NCI-H510A (cell line): Measurements from ENCODE around the gene OSBPL1A.

Experiments used
- DNase-seq: peaks from one replicate; lab custom pipeline; 2025; lab: John Stamatoyannopoulos, UW

OSBPL1A gene

GRCh38 chr18:24341361-24341760 lies 56.3 kb downstream of the OSBPL1A start:
- DNase-seq = no peak

DNA sequence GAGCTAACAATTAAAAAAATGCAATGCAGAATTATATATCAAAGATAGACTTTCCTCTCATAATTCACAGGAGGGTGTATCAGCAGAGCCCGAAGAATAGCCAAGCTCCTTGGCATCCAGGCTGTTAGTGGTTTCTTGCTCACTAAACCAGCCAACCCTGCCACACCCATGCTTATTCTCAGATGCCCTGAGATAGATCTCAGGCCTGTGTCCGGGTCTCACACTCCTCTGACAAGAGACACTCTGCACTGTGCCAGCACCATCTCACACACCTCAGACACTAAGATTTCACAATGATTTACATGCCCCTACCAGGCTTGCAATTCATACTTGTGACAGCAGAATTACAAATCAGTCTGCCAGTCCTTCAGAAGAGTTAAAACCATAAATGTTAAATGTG lies 64.5 kb downstream of the OSBPL1A start:
- DNase-seq = no peak

GRCh38 chr18:24326211-24326610 lies 71.4 kb downstream of the OSBPL1A start:
- DNase-seq = no peak

GRCh38 chr18:24322584-24323136 lies 75.0 kb downstream of the OSBPL1A start:
- DNase-seq = no peak

DNA sequence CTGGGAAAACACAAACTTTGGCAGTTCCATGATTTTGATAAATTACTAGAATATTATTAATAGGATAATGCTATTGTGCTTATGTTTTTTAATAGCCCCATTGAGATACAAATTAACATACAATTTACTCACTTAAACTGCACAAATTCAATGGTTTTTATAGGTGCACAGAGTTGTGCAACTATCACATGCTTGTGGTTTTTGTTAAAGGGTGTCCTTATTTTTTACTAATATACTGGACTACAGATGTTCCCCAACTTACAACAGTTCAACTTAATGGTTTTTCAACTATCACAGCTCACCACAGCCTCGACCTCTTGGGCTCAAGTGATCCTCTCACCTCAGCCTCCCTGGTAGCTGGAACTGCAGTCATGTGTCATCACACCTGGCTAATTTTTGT lies 76.6 kb downstream of the OSBPL1A start:
- DNase-seq = no peak

DNA sequence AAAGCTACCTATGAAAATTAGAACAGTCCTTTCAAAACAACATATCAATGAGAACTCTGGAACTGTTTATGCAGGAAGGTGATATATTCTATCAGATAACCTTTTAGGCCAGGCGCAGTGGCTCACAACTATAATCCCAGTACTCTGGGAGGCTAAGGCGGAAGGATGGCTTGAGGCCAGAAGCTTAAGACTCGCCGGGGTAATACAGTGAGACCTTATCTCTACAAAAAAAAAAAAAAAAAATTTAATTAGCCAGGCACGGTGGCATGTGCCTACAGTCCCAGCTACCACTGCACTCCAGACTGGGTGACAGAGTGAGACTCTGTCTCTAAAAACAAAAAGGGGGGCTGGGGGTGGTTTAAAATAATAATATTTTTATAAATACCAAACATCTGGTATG lies 77.9 kb downstream of the OSBPL1A start:
- no peak for DNase-seq

DNA sequence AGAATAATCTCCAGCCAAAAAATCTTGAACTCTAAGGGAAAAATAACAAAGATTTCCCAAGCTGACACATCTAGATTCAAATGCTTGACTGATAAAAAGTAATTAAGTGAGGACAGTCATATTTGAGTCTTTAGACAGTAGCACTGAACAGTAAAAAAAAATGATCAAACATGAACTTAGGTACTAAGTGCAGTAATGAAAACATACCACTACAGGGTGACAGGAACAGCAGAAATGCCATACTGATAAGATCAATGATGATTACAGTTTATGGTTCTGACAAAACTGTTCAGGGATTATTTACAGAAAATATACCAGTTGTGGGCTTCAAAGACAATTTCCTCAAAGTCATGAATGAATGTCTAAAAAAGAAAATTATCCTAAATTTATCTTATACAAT lies 80.3 kb downstream of the OSBPL1A start:
- DNase-seq = no peak

DNA sequence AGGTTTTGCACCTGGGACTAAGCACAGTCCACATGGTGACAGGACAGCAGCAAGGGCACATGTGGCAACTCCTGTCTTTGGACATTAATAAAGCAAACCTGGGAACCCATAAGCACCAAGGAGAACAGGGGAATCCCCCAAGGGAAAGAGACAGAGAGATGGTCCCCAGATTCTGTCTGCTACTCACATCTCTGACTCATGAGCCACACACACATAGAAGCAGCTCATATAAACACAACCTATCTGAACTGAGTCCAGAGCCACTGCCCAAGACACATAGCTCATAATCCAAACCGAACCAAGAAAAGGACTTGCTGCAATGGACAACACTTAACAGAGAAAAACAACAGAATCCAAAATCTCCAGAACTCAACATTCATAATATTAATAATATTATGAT lies 82.5 kb downstream of the OSBPL1A start:
- DNase-seq = no peak

- no peak for DNase-seq
Measured at GRCh38 chr18:24306201-24306600, 91.4 kb downstream of the OSBPL1A start.

DNA sequence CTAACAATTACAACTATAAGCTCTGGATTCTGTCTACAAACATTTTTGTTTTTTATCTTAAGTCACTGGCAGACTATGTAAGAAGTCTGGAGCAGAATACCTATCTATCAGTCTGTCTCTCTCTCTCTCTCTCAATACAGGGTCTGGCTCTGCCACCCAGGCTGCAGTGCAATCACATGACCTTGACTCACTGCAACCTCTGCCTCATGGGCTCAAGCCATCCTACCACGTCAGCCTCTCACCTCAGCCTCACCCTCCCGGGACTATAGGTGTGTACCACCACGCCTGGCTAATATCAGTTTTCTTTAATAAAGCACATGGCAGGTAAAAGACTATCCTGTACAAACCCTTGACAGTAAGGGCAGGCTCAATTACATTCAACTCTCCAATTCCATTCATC lies 96.9 kb downstream of the OSBPL1A start:
- no peak for DNase-seq

DNA sequence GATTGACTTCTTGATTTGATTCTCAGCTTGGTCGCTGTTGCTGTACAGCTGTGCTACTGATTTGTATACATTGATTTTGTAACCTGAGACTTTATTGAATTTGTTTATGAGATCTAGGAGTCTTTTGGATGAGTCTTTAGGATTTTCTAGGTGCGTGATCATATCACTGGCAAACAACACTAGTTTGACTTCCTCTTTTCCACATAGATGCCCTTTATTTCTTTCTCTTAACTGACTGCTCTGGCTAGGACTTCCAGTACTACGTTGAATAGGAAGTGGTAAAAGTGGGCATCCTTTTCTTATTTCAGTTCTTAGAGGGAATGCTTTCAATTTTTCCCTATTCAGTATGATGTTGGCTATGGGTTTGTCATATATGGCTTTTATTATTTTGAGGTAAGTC lies 101.3 kb downstream of the OSBPL1A start:
- DNase-seq = no peak

- no peak for DNase-seq
Measured at GRCh38 chr18:24293254-24293653, 104.4 kb downstream of the OSBPL1A start.

DNA sequence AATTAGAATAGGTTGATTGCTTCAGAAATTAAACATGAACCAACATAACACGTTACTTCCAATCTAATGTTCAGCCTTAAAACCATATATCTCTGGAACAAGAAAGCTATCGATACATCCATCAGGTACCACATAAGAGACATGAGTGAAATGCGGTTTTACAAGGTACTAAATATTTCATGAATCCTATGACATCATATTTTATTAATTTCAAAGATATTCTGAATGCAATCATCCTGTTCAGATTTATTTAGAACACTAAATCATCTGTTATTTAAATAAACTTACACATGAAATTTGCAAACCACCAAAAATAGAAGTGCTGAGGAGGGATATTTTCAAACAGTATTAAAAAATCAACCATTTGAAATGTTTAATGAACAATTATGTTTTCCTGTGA lies 119.0 kb downstream of the OSBPL1A start:
- no peak for DNase-seq

- no peak for DNase-seq
Measured at GRCh38 chr18:24277516-24278195, 120.0 kb downstream of the OSBPL1A start.

DNA sequence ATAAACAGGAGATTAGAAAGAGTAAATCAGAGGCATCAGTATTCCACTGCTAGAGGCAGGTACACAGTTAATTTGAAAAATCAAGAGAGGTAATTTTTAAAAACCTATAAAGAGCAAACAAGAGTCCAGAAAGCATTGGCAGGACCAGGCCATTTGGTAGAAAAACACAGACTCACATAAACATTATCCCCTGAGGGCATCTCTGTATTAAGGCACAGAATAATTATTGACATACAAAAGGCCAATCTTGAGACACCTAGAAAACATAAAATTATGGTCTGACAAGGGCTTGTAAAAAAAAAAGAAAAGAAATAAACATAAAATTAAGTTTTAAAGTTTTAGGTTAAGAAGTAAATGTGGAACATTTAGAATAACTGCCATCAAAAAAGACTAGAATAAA lies 120.6 kb downstream of the OSBPL1A start:
- DNase-seq = no peak

GRCh38 chr18:24274837-24275236 lies 122.8 kb downstream of the OSBPL1A start:
- DNase-seq = no peak

DNA sequence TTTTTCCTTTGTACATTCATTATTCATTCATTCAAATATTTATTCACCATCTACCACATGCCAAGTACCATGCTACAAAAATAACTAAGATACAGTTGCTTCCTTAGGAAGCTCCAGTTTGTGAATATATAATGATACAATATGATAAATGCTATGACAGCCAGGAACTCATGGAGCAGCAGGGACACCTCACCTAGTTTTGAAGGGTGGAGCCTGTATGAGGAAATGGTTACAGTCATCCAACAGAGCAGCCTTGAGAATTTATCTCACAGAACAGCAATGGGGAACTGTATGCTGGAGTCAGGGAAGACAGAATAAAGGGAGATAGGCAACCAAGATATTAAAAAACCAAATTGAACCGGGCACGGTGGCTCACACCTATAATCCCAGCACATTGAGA lies 124.0 kb downstream of the OSBPL1A start:
- no peak for DNase-seq

- DNase-seq = no peak
Measured at GRCh38 chr18:24272229-24272525, 125.4 kb downstream of the OSBPL1A start.

- DNase-seq = peak; percentile 56
Measured at GRCh38 chr18:24271381-24272228, 126.0 kb downstream of the OSBPL1A start.

DNA sequence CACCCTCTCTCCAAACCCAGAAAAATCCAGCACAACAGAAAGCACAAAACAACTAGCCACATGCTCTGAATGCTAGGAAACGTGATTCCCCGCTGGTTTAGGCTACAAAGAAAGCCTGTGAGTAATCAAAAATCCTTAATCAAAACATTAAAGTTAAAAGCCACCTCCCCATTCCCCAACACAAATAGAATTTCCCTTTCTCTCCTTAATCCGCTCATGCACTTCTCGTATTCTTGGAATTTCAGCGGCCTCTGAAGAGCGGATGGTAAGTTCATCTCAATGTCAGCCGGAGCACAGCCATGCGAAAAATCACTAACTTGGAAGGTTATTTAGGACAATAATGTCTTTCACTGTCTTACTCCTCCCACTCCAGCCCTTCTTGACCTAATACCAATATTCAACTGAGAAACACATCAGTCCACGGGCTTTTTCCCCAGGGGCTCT lies 126.7 kb downstream of the OSBPL1A start:
- DNase-seq = no peak

GRCh38 chr18:24270358-24270936 lies 127.2 kb downstream of the OSBPL1A start:
- no peak for DNase-seq

- no peak for DNase-seq
Measured at GRCh38 chr18:24268784-24269550, 128.7 kb downstream of the OSBPL1A start.
